Small intestine (tissue), 7 donors: ENCODE data around the gene SLCO4A1. TPM values are rescaled to one million over a fixed set of nuclear protein-coding genes. Genes with fewer than 3 reads are reported as not detected.
A peak's percentile ranks its signal among the peaks of the same experiment; 100 is the strongest.

Experiments used
- DNase-seq, 2 donors: peaks; one replicate each; pipeline versions ENCODE4 v3.0.0 to v3.0.0-alpha.2; 2013
- FAIRE-seq: peaks from 2 replicates; lab custom pipeline; 2012; peaks lifted over from hg19 to GRCh38; lab: Jason Lieb, UNC
- H3K27ac ChIP-seq, 3 donors: one replicate each; pipeline ENCODE4 v1.5.1; 2013; ENCODE audit warnings: low read length in 2 of 3, mild to moderate bottlenecking in 2 of 3, control low read depth in 1 of 3, inconsistent platforms in 1 of 3, low read depth in 1 of 3, moderate library complexity in 1 of 3
- H3K27me3 ChIP-seq, 3 donors: one replicate each; pipeline ENCODE4 v1.6.1; 2013; ENCODE audit warnings: low read length in 3 of 3, inconsistent platforms in 1 of 3; ENCODE audit not compliant: control insufficient read depth in 3 of 3, insufficient read depth in 3 of 3
- H3K36me3 ChIP-seq, 3 donors: one replicate each; pipeline ENCODE4 v1.6.1; 2013; ENCODE audit warnings: low read length in 3 of 3, inconsistent platforms in 1 of 3, low read depth in 1 of 3, mild to moderate bottlenecking in 1 of 3, moderate library complexity in 1 of 3; ENCODE audit not compliant: control insufficient read depth in 3 of 3, insufficient read depth in 2 of 3
- H3K4me1 ChIP-seq, 3 donors: one replicate each; pipeline ENCODE4 v1.6.1; 2013; ENCODE audit warnings: low read length in 2 of 3, inconsistent platforms in 1 of 3, low read depth in 1 of 3, mild to moderate bottlenecking in 1 of 3, moderate library complexity in 1 of 3; ENCODE audit not compliant: control insufficient read depth in 3 of 3, insufficient read depth in 2 of 3
- H3K4me3 ChIP-seq, 3 donors: one replicate each; pipeline ENCODE4 v1.5.1; 2013; ENCODE audit warnings: low read length in 3 of 3, control low read depth in 1 of 3, inconsistent platforms in 1 of 3, low read depth in 1 of 3, mild to moderate bottlenecking in 1 of 3, moderate library complexity in 1 of 3
- H3K9me3 ChIP-seq, 2 donors: one replicate each; pipeline ENCODE4 v1.6.1; 2013; ENCODE audit warnings: low read depth in 1 of 2, low read length in 1 of 2; ENCODE audit not compliant: control insufficient read depth in 2 of 2, insufficient read depth in 1 of 2
- WGBS, 3 donors: extraction: QIAGEN DNeasy Blood & Tissue Kit; methylation state at CpG; one replicate each; pipeline ENCODE4 v1.1.7; 2013; 5-methylcytosine and 5-hydroxymethylcytosine counted together
- polyA plus RNA-seq, 4 donors: library from polyadenylated mRNA; stranded (reverse) in 3 of 4; unstranded in 1 of 4; fragments of 200-250 nt in 3 of 4; fragments of 120-200 nt in 1 of 4; gene quantifications; one replicate each; pipeline versions ENCODE4 v1.2.1 to v1.2.3, GENCODE V29; 2013
- donor health status: healthy with polysubstance abuse.
- donor health status: control.
- donor health status: control.
- donor health status: Bipolar disorder and iron deficiency.
- donor health status: healthy.

The SLCO4A1 gene
- polyA plus RNA-seq, 4 donors = 0.58 to 22.4 (median 3.5) TPM

DNA sequence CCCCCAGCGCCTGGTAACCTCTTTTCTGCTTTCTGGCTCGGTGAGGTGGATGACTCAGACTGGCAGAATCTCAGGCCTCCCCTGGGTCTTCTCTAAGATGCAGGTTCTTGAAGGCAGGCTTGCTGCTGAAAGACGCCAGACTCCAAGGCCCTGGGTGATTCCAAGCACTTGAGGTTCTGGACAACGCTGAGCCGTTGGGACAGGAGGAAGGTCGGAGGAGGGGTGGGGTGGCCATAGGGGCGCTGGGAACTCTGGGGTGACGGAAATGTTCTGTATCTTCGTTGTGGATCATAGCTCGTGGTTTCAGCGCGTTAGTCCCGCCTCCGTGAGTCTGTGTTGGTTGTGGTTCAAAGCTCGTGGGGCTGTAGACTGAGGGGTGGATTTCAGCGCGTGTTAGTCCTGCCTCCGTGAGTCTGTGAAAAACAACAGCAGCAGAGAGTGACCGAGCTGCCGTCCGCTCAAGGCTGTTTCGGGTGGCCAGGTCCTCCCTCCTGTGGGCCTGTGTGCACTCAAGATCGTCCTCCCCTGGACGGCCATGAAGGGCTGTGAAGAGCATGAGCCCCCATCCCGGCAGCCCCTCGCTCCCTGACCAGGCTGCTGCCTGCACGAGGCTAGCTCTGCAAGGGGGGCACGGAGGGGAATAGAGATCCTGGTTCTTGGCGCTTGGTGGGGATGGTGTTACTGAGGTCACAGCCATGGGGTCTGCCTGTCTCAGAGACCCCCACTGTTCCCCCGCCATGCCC, 74.1 kb downstream of the SLCO4A1 start:
- FAIRE-seq = no peak
- Histone ChIP-seq H3K9me3 (peaks cover 0 to 3% of the 10 kb centered on the region in 2 donors), H3K4me1 (no peaks in the 10 kb centered on the region), H3K4me3 (no peak overlapping the region), H3K36me3 (no peaks in the 10 kb centered on the region), H3K27ac (peak overlapping the region in 1 of 3 donors; percentile 48), H3K27me3 (peaks cover 0 to 6% (median 0%) of the 10 kb centered on the region in 3 donors)
- peak in 1 of 2 donors; percentile 44 for DNase-seq
- 57 to 65% (median 61%) methylated on average over 30 of the region's 30 CpGs for WGBS, 3 donors

DNA sequence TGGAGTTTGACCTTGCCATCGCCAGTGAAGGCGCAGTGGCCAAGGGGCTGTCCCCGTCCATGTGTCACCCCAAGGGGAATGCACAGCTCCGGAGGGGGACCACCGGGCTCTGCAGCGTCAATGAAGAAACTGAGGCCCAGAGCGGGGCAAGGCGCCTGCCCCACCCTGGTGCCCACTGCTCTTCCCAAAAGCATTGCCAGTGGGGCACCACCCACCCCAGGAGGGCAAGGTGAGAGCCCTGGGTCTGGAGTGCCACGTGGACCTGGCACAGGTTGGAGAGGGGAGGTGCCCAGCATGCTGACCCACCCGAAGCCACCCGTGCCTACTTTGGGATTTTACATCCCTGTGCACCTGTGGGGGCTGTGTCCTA, 74.6 kb downstream of the SLCO4A1 start:
- Histone ChIP-seq H3K4me3 (no peak overlapping the region), H3K36me3 (no peaks in the 10 kb centered on the region), H3K27ac (no peak overlapping the region), H3K27me3 (peaks cover 0 to 1% (median 0%) of the 10 kb centered on the region in 3 donors), H3K9me3 (peaks cover 0 to 7% of the 10 kb centered on the region in 2 donors), H3K4me1 (no peaks in the 10 kb centered on the region)
- FAIRE-seq (no peak), DNase-seq (no peak)
- WGBS, 3 donors = 78 to 91% (median 84%) methylated on average over 11 of the region's 11 CpGs

DNA sequence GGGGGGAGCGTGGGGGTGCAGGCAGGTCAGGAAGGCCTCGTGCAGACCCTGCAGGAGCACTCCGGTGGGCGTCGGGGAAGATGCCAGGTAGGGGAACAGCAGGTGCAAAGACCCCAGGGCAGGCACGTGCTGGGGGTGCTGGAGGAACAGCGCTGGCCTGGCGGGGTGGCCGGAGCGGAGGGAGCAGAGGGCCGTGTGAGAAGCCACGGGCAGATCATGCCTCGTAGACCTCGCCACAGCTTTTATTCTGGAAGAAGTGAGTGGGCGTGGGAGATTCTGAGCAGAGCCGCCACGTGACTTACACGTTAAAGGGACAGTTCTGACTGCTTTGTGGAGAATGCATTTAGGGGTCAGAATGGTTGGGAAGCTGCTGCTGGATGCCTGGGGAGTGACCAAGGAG, 75.6 kb downstream of the SLCO4A1 start:
- H3K4me3 ChIP-seq = no peak overlapping the region
- FAIRE-seq (no peak), DNase-seq (no peak)
- WGBS, 3 donors = 51 to 57% (median 54%) methylated on average over 18 of the region's 18 CpGs
- peaks cover 0 to 5% (median 3%) of the 10 kb centered on the region in 3 donors for H3K27me3 ChIP-seq
- peaks cover 0 to 10% of the 10 kb centered on the region in 2 donors for H3K9me3 ChIP-seq
- H3K4me1 ChIP-seq = no peaks in the 10 kb centered on the region
- no peak overlapping the region for H3K27ac ChIP-seq
- H3K36me3 ChIP-seq = no peaks in the 10 kb centered on the region

DNA sequence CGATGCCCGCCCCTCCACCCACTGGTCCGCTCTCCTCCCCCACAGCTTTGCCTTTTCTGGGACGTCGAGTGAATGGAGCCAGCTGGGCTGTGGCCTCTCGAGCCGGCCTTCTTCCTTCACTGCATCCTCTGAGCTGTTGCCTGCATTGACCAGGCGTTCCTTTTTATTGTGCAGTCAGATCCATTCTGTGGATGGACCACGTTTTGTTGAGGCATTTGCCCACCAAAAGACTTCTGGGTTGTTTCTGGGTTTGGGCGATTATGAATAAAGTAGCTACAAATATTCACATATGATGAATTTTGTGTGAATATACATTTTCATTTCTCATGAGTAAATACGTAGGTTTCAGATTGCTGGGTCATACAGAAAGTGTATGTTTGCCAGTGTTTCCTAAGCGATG, 76.2 kb downstream of the SLCO4A1 start:
- 63 to 72% (median 67%) methylated on average over 12 of the region's 12 CpGs for WGBS, 3 donors
- H3K4me3 ChIP-seq = no peak overlapping the region
- peaks cover 0 to 10% of the 10 kb centered on the region in 2 donors for H3K9me3 ChIP-seq
- no peaks in the 10 kb centered on the region for H3K4me1 ChIP-seq
- no peak for DNase-seq
- FAIRE-seq = no peak
- H3K36me3 ChIP-seq = no peaks in the 10 kb centered on the region
- peaks cover 0 to 5% (median 3%) of the 10 kb centered on the region in 3 donors for H3K27me3 ChIP-seq
- no peak overlapping the region for H3K27ac ChIP-seq

DNA sequence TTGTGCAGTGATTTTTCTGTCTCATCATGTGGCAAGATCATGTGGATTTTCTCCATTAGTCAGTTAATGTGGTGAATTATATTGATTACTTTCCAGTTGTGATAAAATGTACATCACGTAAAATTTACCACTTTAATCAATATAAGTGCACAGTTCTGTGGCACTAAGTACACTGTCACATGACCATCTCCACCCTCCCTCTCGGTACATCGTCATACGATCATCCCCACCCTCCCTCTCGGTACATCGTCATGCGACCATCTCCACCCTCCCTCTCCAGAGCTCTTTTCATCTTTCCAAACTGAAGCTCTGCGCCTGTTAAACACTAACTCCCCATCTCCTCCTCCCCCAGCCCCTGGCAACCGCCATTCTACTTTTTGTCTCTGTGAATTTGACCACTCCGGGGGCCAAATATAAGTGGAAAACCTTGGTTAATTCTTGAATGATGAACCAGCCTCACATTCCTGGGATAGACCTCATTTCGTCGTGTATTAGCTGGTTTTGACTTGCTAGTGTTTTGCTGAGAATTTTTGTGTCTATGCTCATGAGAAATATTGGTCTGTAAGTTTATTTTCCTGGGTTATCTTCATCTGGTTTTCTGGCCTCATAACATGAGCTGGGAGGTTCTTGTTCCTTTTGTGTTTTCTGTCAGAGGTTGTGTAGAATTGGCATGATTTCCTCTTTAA, 77.1 kb downstream of the SLCO4A1 start:
- Histone ChIP-seq H3K27me3 (peaks cover 0 to 5% (median 3%) of the 10 kb centered on the region in 3 donors), H3K27ac (no peak overlapping the region), H3K4me1 (no peaks in the 10 kb centered on the region), H3K4me3 (no peak overlapping the region), H3K9me3 (peaks cover 0 to 10% of the 10 kb centered on the region in 2 donors), H3K36me3 (no peaks in the 10 kb centered on the region)
- no peak for FAIRE-seq
- DNase-seq = no peak
- WGBS, 3 donors = 70 to 81% (median 76%) methylated on average over 12 of the region's 12 CpGs

Other genes starting within 250 kb of the SLCO4A1 start
- gene CABLES2, start 235.2 kb upstream of the SLCO4A1 start, polyA plus RNA-seq = 1 to 10 TPM; 1.3 to 7.9 (median 3.5) TPM
- gene RBBP8NL, start 215.0 kb upstream of the SLCO4A1 start, polyA plus RNA-seq = 10 to 100 TPM in 3 of 4 donors, 1 to 10 TPM in 1; 8.0 to 28.0 (median 13.5) TPM
- gene GATA5, start 166.5 kb upstream of the SLCO4A1 start, polyA plus RNA-seq = 10 to 100 TPM; 11.9 to 52.9 (median 34.7) TPM
- gene NTSR1, start 66.3 kb downstream of the SLCO4A1 start, polyA plus RNA-seq = 1 to 10 TPM in 1 of 4 donors, under 1 TPM in 1, not detected in 2; 0.34 to 1.2 TPM
- gene MRGBP, start 154.0 kb downstream of the SLCO4A1 start, polyA plus RNA-seq = 10 to 100 TPM; 11.5 to 17.0 (median 13.4) TPM
- gene OGFR, start 162.3 kb downstream of the SLCO4A1 start, polyA plus RNA-seq = 10 to 100 TPM; 46.6 to 88.3 (median 66.3) TPM
- 10 to 100 TPM in 1 of 4 donors, 1 to 10 TPM in 3; 3.4 to 12.7 (median 5.9) TPM for gene COL9A3, start 174.5 kb downstream of the SLCO4A1 start, polyA plus RNA-seq
- 1 to 10 TPM; 4.2 to 5.7 (median 4.6) TPM for gene TCFL5, start 219.3 kb downstream of the SLCO4A1 start, polyA plus RNA-seq